Mesenchymal stem cell (in vitro differentiated cells and primary cell): Measurements from ENCODE around the gene CHMP4A.
A peak's percentile ranks its signal among the peaks of the same experiment; 100 is the strongest.

Source experiments
- DNase-seq: peaks from one replicate; pipeline ENCODE4 v3.0.0-alpha.2; 2013
- H2AFZ ChIP-seq: one replicate; pipeline ENCODE4 v1.6.1; 2013; ENCODE audit warnings: low read depth, mild to moderate bottlenecking, control low read depth, inconsistent platforms, low read length, moderate library complexity
- H2AK5ac ChIP-seq: 2 replicates; pipeline ENCODE4 v1.6.1; 2013; ENCODE audit warnings: low read length, moderate library complexity, mild to moderate bottlenecking, inconsistent platforms; ENCODE audit not compliant: severe bottlenecking
- H2BK120ac ChIP-seq: one replicate; pipeline ENCODE4 v1.6.1; 2013; ENCODE audit warnings: low read depth, mild to moderate bottlenecking, inconsistent platforms, low read length, moderate library complexity
- H2BK12ac ChIP-seq, 2 experiments: one replicate each; pipeline ENCODE4 v1.6.1; 2013; ENCODE audit warnings: inconsistent platforms in 2 of 2, low read length in 2 of 2, mild to moderate bottlenecking in 2 of 2, moderate library complexity in 2 of 2, control low read depth in 1 of 2
- H2BK15ac ChIP-seq: one replicate; pipeline ENCODE4 v1.6.1; 2013; ENCODE audit warnings: mild to moderate bottlenecking, low read depth, inconsistent platforms; ENCODE audit not compliant: poor library complexity, severe bottlenecking
- H2BK5ac ChIP-seq: 2 replicates; pipeline ENCODE4 v1.6.1; 2013; ENCODE audit warnings: low read depth, mild to moderate bottlenecking, low read length, control low read depth, inconsistent platforms; ENCODE audit not compliant: poor library complexity, severe bottlenecking
- H3K14ac ChIP-seq, 2 experiments: one replicate each; pipeline ENCODE4 v1.6.1; 2013; ENCODE audit warnings: inconsistent platforms in 2 of 2, low read length in 2 of 2, control low read depth in 1 of 2, mild to moderate bottlenecking in 1 of 2, moderate library complexity in 1 of 2
- H3K18ac ChIP-seq, 2 experiments: one replicate each; pipeline ENCODE4 v1.6.1; 2013; ENCODE audit warnings: inconsistent platforms in 2 of 2, low read length in 2 of 2, control low read depth in 1 of 2, low read depth in 1 of 2, mild to moderate bottlenecking in 1 of 2
- H3K23ac ChIP-seq, 2 experiments: one replicate each; pipeline ENCODE4 v1.6.1; 2013; ENCODE audit warnings: inconsistent platforms in 2 of 2, low read length in 2 of 2, mild to moderate bottlenecking in 2 of 2, moderate library complexity in 2 of 2, control low read depth in 1 of 2
- H3K27ac ChIP-seq: 2 replicates; pipeline ENCODE4 v1.5.1; 2013; ENCODE audit warnings: mild to moderate bottlenecking, moderate library complexity, low read length, control low read depth, inconsistent platforms; ENCODE audit not compliant: poor library complexity, severe bottlenecking
- H3K27me3 ChIP-seq, 2 experiments: 2 replicates each; pipeline versions ENCODE4 v1.6.1 to v1.7.0; 2013; ENCODE audit warnings: low read length in 2 of 2, mild to moderate bottlenecking in 2 of 2, moderate library complexity in 2 of 2, control low read depth in 1 of 2, inconsistent platforms in 1 of 2; ENCODE audit not compliant: control insufficient read depth in 1 of 2, insufficient read depth in 1 of 2
- H3K36me3 ChIP-seq, 2 experiments: 2 replicates each; pipeline versions ENCODE4 v1.6.1 to v1.7.0; 2013; ENCODE audit warnings: low read length in 2 of 2, control low read depth in 1 of 2, inconsistent platforms in 1 of 2, low read depth in 1 of 2, mild to moderate bottlenecking in 1 of 2; ENCODE audit not compliant: insufficient read depth in 2 of 2, control insufficient read depth in 1 of 2
- H3K4ac ChIP-seq, 2 experiments: one replicate each; pipeline ENCODE4 v1.6.1; 2013; ENCODE audit warnings: inconsistent platforms in 2 of 2, low read length in 2 of 2, mild to moderate bottlenecking in 2 of 2, moderate library complexity in 2 of 2, control low read depth in 1 of 2, low read depth in 1 of 2
- H3K4me1 ChIP-seq: 2 replicates; pipeline ENCODE4 v1.6.1; 2013; ENCODE audit warnings: low read depth, low read length, control low read depth; ENCODE audit not compliant: control insufficient read depth, insufficient read depth
- H3K4me2 ChIP-seq: 2 replicates; pipeline ENCODE4 v1.6.1; 2013; ENCODE audit warnings: low read length, mild to moderate bottlenecking, inconsistent platforms; ENCODE audit not compliant: poor library complexity, severe bottlenecking
- H3K4me3 ChIP-seq, 2 experiments: 2 replicates each; pipeline versions ENCODE4 v1.5.1 to v1.7.0; 2013; ENCODE audit warnings: low read length in 2 of 2, mild to moderate bottlenecking in 2 of 2, control low read depth in 1 of 2, low read depth in 1 of 2; ENCODE audit not compliant: insufficient read depth in 1 of 2
- H3K79me1 ChIP-seq: replicated peaks from 2 replicates; pipeline ENCODE4 v1.6.1; 2013; ENCODE audit warnings: mild to moderate bottlenecking, control low read depth, low read length, inconsistent platforms; ENCODE audit not compliant: poor library complexity, severe bottlenecking
- H3K9ac ChIP-seq: 2 replicates; pipeline ENCODE4 v1.7.0; 2013; ENCODE audit warnings: mild to moderate bottlenecking, low read length, moderate library complexity
- H3K9me3 ChIP-seq: 2 replicates; pipeline ENCODE4 v1.7.0; 2013; ENCODE audit warnings: mild to moderate bottlenecking, low read length; ENCODE audit not compliant: control insufficient read depth
- H4K8ac ChIP-seq: one replicate; pipeline ENCODE4 v1.6.1; 2013; ENCODE audit warnings: inconsistent platforms, mild to moderate bottlenecking, low read length, moderate library complexity
- H4K91ac ChIP-seq: one replicate; pipeline ENCODE4 v1.6.1; 2013; ENCODE audit warnings: mild to moderate bottlenecking, low read length, inconsistent platforms
- WGBS: methylation state at CpG from one replicate; pipeline ENCODE4 v1.1.7; 2013; ENCODE audit warnings: mixed read lengths; 5-methylcytosine and 5-hydroxymethylcytosine counted together

CHMP4A gene

GRCh38 chr14:24190416-24190815 lies 22.9 kb downstream of the CHMP4A start:
- H3K14ac ChIP-seq = no peak overlapping the region
- no peak overlapping the region for H3K27ac ChIP-seq
- peaks cover 14% of the 10 kb centered on the region for H3K4me1 ChIP-seq
- peaks cover 40% of the 10 kb centered on the region for H3K79me1 ChIP-seq
- no peak for DNase-seq
- H3K4me2 ChIP-seq = no peak overlapping the region
- no peak overlapping the region for H4K91ac ChIP-seq
- no peak overlapping the region for H3K9ac ChIP-seq
- no peaks in the 10 kb centered on the region for H3K27me3 ChIP-seq
- no peak overlapping the region for H4K8ac ChIP-seq
- no peak overlapping the region for H3K23ac ChIP-seq
- H2BK120ac ChIP-seq = no peak overlapping the region
- H3K4me3 ChIP-seq = peak overlapping the region in 1 of 2 experiments; percentile 9
- no peak overlapping the region for H2BK5ac ChIP-seq
- no peak overlapping the region for H2AK5ac ChIP-seq
- no peaks in the 10 kb centered on the region for H3K9me3 ChIP-seq
- 96% methylated on average over 8 of the region's 10 CpGs for WGBS
- H2BK15ac ChIP-seq = no peak overlapping the region
- no peak overlapping the region for H3K4ac ChIP-seq
- H2BK12ac ChIP-seq = no peak overlapping the region
- H3K36me3 ChIP-seq = peaks cover 45 to 58% of the 10 kb centered on the region in 2 experiments
- no peak overlapping the region for H2AFZ ChIP-seq
- H3K18ac ChIP-seq = no peak overlapping the region

DNA sequence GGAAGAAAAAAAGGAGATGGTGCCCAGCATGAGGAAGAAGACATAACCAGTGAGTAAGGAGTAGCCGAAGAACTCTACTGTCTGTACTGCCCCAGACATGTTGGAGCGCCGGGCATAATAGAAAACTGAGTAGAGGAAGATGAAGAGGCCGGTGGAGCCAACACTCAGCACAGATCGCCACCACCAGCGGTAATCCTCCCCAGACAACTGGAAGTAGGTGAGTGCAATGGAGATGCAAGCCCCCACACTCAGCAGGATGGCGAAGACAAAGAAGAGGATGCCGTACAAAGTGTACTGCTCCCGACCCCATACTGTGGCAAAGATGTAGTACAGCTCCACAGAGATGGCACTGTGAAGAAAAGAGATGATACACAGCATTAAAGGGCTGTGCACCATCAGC lies 23.8 kb downstream of the CHMP4A start:
- no peak overlapping the region for H4K8ac ChIP-seq
- H2BK15ac ChIP-seq = no peak overlapping the region
- no peak overlapping the region for H3K4ac ChIP-seq
- H2AFZ ChIP-seq = no peak overlapping the region
- H3K18ac ChIP-seq = no peak overlapping the region
- H3K4me2 ChIP-seq = no peak overlapping the region
- peaks cover 55 to 68% of the 10 kb centered on the region in 2 experiments for H3K36me3 ChIP-seq
- no peak overlapping the region for H3K4me3 ChIP-seq
- no peak overlapping the region for H2BK120ac ChIP-seq
- 95% methylated on average over 9 of the region's 9 CpGs for WGBS
- no peak overlapping the region for H3K27ac ChIP-seq
- H3K9me3 ChIP-seq = no peaks in the 10 kb centered on the region
- no peak overlapping the region for H3K23ac ChIP-seq
- H3K27me3 ChIP-seq = no peaks in the 10 kb centered on the region
- H2AK5ac ChIP-seq = no peak overlapping the region
- no peak overlapping the region for H2BK5ac ChIP-seq
- H3K4me1 ChIP-seq = peaks cover 8% of the 10 kb centered on the region
- DNase-seq = no peak
- H3K79me1 ChIP-seq = peaks cover 40% of the 10 kb centered on the region
- peak overlapping the region; percentile 94 for H3K9ac ChIP-seq
- H3K14ac ChIP-seq = no peak overlapping the region
- no peak overlapping the region for H2BK12ac ChIP-seq
- no peak overlapping the region for H4K91ac ChIP-seq

- WGBS = no CpG with 5 or more reads among the region's 3 CpGs
- H4K91ac ChIP-seq = no peak overlapping the region
- no peaks in the 10 kb centered on the region for H3K27me3 ChIP-seq
- no peak overlapping the region for H2BK12ac ChIP-seq
- peaks cover 42% of the 10 kb centered on the region for H3K79me1 ChIP-seq
- H3K4me1 ChIP-seq = peaks cover 7% of the 10 kb centered on the region
- no peak overlapping the region for H2BK120ac ChIP-seq
- H3K4ac ChIP-seq = peak overlapping the region in 1 of 2 experiments; percentile 41
- peak overlapping the region; percentile 94 for H3K9ac ChIP-seq
- no peak overlapping the region for H2AFZ ChIP-seq
- peak overlapping the region in 1 of 2 experiments; percentile 92 for H3K4me3 ChIP-seq
- no peak overlapping the region for H3K14ac ChIP-seq
- H2BK5ac ChIP-seq = no peak overlapping the region
- H3K4me2 ChIP-seq = peak overlapping the region; percentile 31
- no peak overlapping the region for H4K8ac ChIP-seq
- H3K36me3 ChIP-seq = peaks cover 59 to 70% of the 10 kb centered on the region in 2 experiments
- H3K9me3 ChIP-seq = no peaks in the 10 kb centered on the region
- H3K27ac ChIP-seq = peak overlapping the region; percentile 38
- no peak for DNase-seq
- H2BK15ac ChIP-seq = no peak overlapping the region
- H3K23ac ChIP-seq = no peak overlapping the region
- H3K18ac ChIP-seq = no peak overlapping the region
- no peak overlapping the region for H2AK5ac ChIP-seq
Observed at GRCh38 chr14:24189059-24189375, 24.3 kb downstream of the CHMP4A start.

- Histone ChIP-seq H4K91ac (peak within 1 kb of the TSS; percentile 46), H2AK5ac (no peak within 1 kb of the TSS), H3K4me1 (peaks cover 7% of the 10 kb centered on the region), H3K23ac (no peak within 1 kb of the TSS), H3K9ac (peak within 1 kb of the TSS; percentile 94), H2BK12ac (no peak within 1 kb of the TSS), H2AFZ (peak within 1 kb of the TSS; percentile 60), H2BK120ac (no peak within 1 kb of the TSS), H2BK15ac (peak within 1 kb of the TSS; percentile 19), H2BK5ac (no peak within 1 kb of the TSS), H3K4me3 (peak within 1 kb of the TSS; percentile 80 to 92), H3K9me3 (no peaks in the 10 kb centered on the region), H3K18ac (peak within 1 kb of the TSS; percentile 70 to 89), H3K36me3 (peaks cover 65 to 73% of the 10 kb centered on the region in 2 experiments), H3K27me3 (no peaks in the 10 kb centered on the region), H3K79me1 (peaks cover 41% of the 10 kb centered on the region), H3K4ac (peak within 1 kb of the TSS; percentile 37 to 89), H4K8ac (peak within 1 kb of the TSS; percentile 15), H3K14ac (peak within 1 kb of the TSS in 1 of 2 experiments; percentile 79), H3K27ac (peak within 1 kb of the TSS; percentile 75), H3K4me2 (peak within 1 kb of the TSS; percentile 93)
- DNase-seq = peak; percentile 98
- WGBS = under 1% methylated on average over 44 of the region's 65 CpGs
Observed at GRCh38 chr14:24188251-24189058, 24.8 kb downstream of the CHMP4A start, which contains the start of gene IPO4. Gene IPO4, minus strand, starts transcription at chr14:24188816. Its CDS starts 29 bp downstream, at chr14:24188787.
